IPS-18c (cell line): ENCODE measurements around the gene GRK3.
"Not testable (repeated sequence)": the region's sequence is repeated elsewhere in the genome, so short reads cannot be mapped to it uniquely, and the experiment has no call there.

Source experiments
- H3K4me3 ChIP-seq: 2 replicates; pipeline ENCODE4 v1.7.0; 2013; ENCODE audit warnings: low read depth, mild to moderate bottlenecking, low read length, moderate library complexity; ENCODE audit not compliant: insufficient read depth
- H3K9me3 ChIP-seq: one replicate; pipeline ENCODE4 v1.6.1; 2013; ENCODE audit warnings: mild to moderate bottlenecking, low read length, moderate library complexity; ENCODE audit not compliant: control insufficient read depth, insufficient read depth

GRK3 gene

GRCh38 chr22:25602445-25602844 is 38.0 kb downstream of the GRK3 start:
- Histone ChIP-seq H3K9me3 (no peaks in the 10 kb centered on the region), H3K4me3 (no peak overlapping the region)

- H3K4me3 ChIP-seq, result no peak overlapping the region
- H3K9me3 ChIP-seq, result no peaks in the 10 kb centered on the region
Observed at GRCh38 chr22:25602916-25603315, 38.4 kb downstream of the GRK3 start.

GRCh38 chr22:25605146-25605545 is 40.7 kb downstream of the GRK3 start:
- not testable (repeated sequence) for H3K4me3 ChIP-seq, H3K9me3 ChIP-seq

- H3K4me3 ChIP-seq, H3K9me3 ChIP-seq: not testable (repeated sequence)
Observed at GRCh38 chr22:25605565-25605964, 41.1 kb downstream of the GRK3 start.

GRCh38 chr22:25611284-25611683 is 46.8 kb downstream of the GRK3 start:
- not testable (repeated sequence) for H3K4me3 ChIP-seq, H3K9me3 ChIP-seq

GRCh38 chr22:25613131-25613530 is 48.7 kb downstream of the GRK3 start:
- H3K9me3 ChIP-seq, H3K4me3 ChIP-seq: not testable (repeated sequence)

- not testable (repeated sequence) for H3K4me3 ChIP-seq
Observed at GRCh38 chr22:25613558-25613957, 49.1 kb downstream of the GRK3 start.

GRCh38 chr22:25614791-25615190 is 50.3 kb downstream of the GRK3 start:
- not testable (repeated sequence) for H3K4me3 ChIP-seq, H3K9me3 ChIP-seq

More at GRCh38 chr22:25613558-25613957, 49.1 kb downstream of the GRK3 start:
- H3K9me3 ChIP-seq, result not testable (repeated sequence)

- H3K4me3 ChIP-seq, result no peak overlapping the region
- no peaks in the 10 kb centered on the region for H3K9me3 ChIP-seq
Observed at GRCh38 chr22:25621986-25622385, 57.5 kb downstream of the GRK3 start.

GRCh38 chr22:25623310-25623734 is 58.8 kb downstream of the GRK3 start:
- no peak overlapping the region for H3K4me3 ChIP-seq
- no peaks in the 10 kb centered on the region for H3K9me3 ChIP-seq

GRCh38 chr22:25623851-25624250 is 59.4 kb downstream of the GRK3 start:
- H3K4me3 ChIP-seq, result no peak overlapping the region
- H3K9me3 ChIP-seq, result no peaks in the 10 kb centered on the region

GRCh38 chr22:25624476-25624875 is 60.0 kb downstream of the GRK3 start:
- no peak overlapping the region for H3K4me3 ChIP-seq
- no peaks in the 10 kb centered on the region for H3K9me3 ChIP-seq

- H3K9me3 ChIP-seq, H3K4me3 ChIP-seq: not testable (repeated sequence)
Observed at GRCh38 chr22:25625747-25626623, 61.5 kb downstream of the GRK3 start.

GRCh38 chr22:25626624-25626990 is 62.1 kb downstream of the GRK3 start:
- H3K9me3 ChIP-seq, result no peaks in the 10 kb centered on the region
- H3K4me3 ChIP-seq, result no peak overlapping the region

GRCh38 chr22:25627271-25627852 is 62.9 kb downstream of the GRK3 start:
- H3K4me3 ChIP-seq, result no peak overlapping the region
- H3K9me3 ChIP-seq, result no peaks in the 10 kb centered on the region

- Histone ChIP-seq H3K9me3 (no peaks in the 10 kb centered on the region), H3K4me3 (no peak overlapping the region)
Observed at GRCh38 chr22:25628494-25628893, 64.0 kb downstream of the GRK3 start.

- Histone ChIP-seq H3K9me3 (no peaks in the 10 kb centered on the region), H3K4me3 (no peak overlapping the region)
Observed at GRCh38 chr22:25629613-25630012, 65.1 kb downstream of the GRK3 start.

- Histone ChIP-seq H3K4me3 (no peak overlapping the region), H3K9me3 (no peaks in the 10 kb centered on the region)
Observed at GRCh38 chr22:25630447-25630846, 66.0 kb downstream of the GRK3 start.
